Endodermal cell (in vitro differentiated cells): ENCODE results near the gene CHRM2. TPM values are rescaled to one million over a fixed set of nuclear protein-coding genes. Genes with fewer than 3 reads are reported as not detected.

ENCODE experiments used
- DNase-seq: peaks from one replicate; pipeline ENCODE4 v3.0.0-alpha.2; 2017
- H3K27ac ChIP-seq: 2 replicates; pipeline ENCODE4 v1.5.1; 2013; ENCODE audit warnings: mild to moderate bottlenecking, low read depth, low read length, moderate library complexity
- H3K27me3 ChIP-seq: 2 replicates; pipeline ENCODE4 v1.6.1; 2013; ENCODE audit warnings: mild to moderate bottlenecking, low read length, moderate library complexity; ENCODE audit not compliant: insufficient read depth, control insufficient read depth, poor library complexity, severe bottlenecking
- H3K36me3 ChIP-seq: 2 replicates; pipeline ENCODE4 v1.7.0; 2013; ENCODE audit warnings: mild to moderate bottlenecking, low read length, moderate library complexity; ENCODE audit not compliant: control insufficient read depth, insufficient read depth
- H3K4me1 ChIP-seq: one replicate; pipeline ENCODE4 v1.7.0; 2013; ENCODE audit warnings: low read length; ENCODE audit not compliant: control insufficient read depth, insufficient read depth
- H3K4me3 ChIP-seq: 2 replicates; pipeline ENCODE4 v1.5.1; 2013; ENCODE audit warnings: mild to moderate bottlenecking, low read length, moderate library complexity
- H3K9ac ChIP-seq: 2 replicates; pipeline ENCODE4 v1.6.1; 2013; ENCODE audit warnings: mild to moderate bottlenecking, low read length, moderate library complexity; ENCODE audit not compliant: poor library complexity, severe bottlenecking; ENCODE audit errors: extremely low read depth
- H3K9me3 ChIP-seq: 2 replicates; pipeline ENCODE4 v1.6.1; 2013; ENCODE audit warnings: mild to moderate bottlenecking, low read length, moderate library complexity; ENCODE audit not compliant: control insufficient read depth
- H3K27ac Mint-ChIP-seq: 2 replicates; pipeline ENCODE4 v1.8.0; 2020; ENCODE audit warnings: mixed read lengths
- H3K27me3 Mint-ChIP-seq: 2 replicates; pipeline ENCODE4 v1.8.0; 2021; ENCODE audit warnings: mild to moderate bottlenecking, mixed read lengths; ENCODE audit not compliant: insufficient read depth
- H3K36me3 Mint-ChIP-seq: 2 replicates; pipeline ENCODE4 v1.8.0; 2020; ENCODE audit warnings: low read depth, mixed read lengths
- H3K4me1 Mint-ChIP-seq: 2 replicates; pipeline ENCODE4 v1.8.0; 2020; ENCODE audit warnings: mixed read lengths
- H3K4me3 Mint-ChIP-seq: 2 replicates; pipeline ENCODE4 v1.8.0; 2020; ENCODE audit warnings: mild to moderate bottlenecking, moderate library complexity, mixed read lengths
- H3K9me3 Mint-ChIP-seq: 2 replicates; pipeline ENCODE4 v1.8.0; 2020; ENCODE audit warnings: mild to moderate bottlenecking, mixed read lengths
- CTCF ChIP-seq: fragments of 200-600 bp; sonication (generic); conservative IDR thresholded peaks from 2 replicates; pipeline ENCODE4 v1.5.0; 2021; ENCODE audit warnings: antibody characterized with exemption, mild to moderate bottlenecking
- WGBS, 2 experiments: methylation state at CpG; one replicate each; pipeline versions ENCODE4 v1.1.5 to v1.1.7; 2013; ENCODE audit warnings: missing lambda C conversion rate in 2 of 2, mixed read lengths in 1 of 2; ENCODE audit not compliant: insufficient coverage in 1 of 2, insufficient read length in 1 of 2; 5-methylcytosine and 5-hydroxymethylcytosine counted together
- total RNA-seq, 2 donors: library from RNA; stranded (reverse); fragmentation: NEBNext Ultra II Directional in 1 of 2; extraction: Animal tissue kit (Norgen Biotek cat#: 25700) in 1 of 2; gene quantifications; 2 replicates in 1 of 2; 3 replicates in 1 of 2; pipeline ENCODE4 v1.2.1, GENCODE V29; 2021

CHRM2 gene
- total RNA-seq, 2 donors from 2014 or later, result not detected

GRCh38 chr7:137018468-137018867 lies 150.0 kb downstream of the CHRM2 start:
- no peak for DNase-seq
- H3K27me3 ChIP-seq, result no peaks in the 10 kb centered on the region
- no peaks in the 10 kb centered on the region for H3K36me3 ChIP-seq
- peaks cover 2% of the 10 kb centered on the region for H3K9me3 Mint-ChIP-seq
- H3K9me3 ChIP-seq, result peaks cover 9% of the 10 kb centered on the region
- no peak overlapping the region for H3K27ac Mint-ChIP-seq
- no peak overlapping the region for H3K4me3 ChIP-seq
- H3K4me1 ChIP-seq, result no peaks in the 10 kb centered on the region
- WGBS, 2 experiments, result 83% methylated on average over 2 to 3 of the region's 3 CpGs
- no peaks in the 10 kb centered on the region for H3K36me3 Mint-ChIP-seq
- peaks cover 11% of the 10 kb centered on the region for H3K4me1 Mint-ChIP-seq
- TF ChIP-seq CTCF, result no peak
- no peak overlapping the region for H3K4me3 Mint-ChIP-seq
- no peak overlapping the region for H3K9ac ChIP-seq
- H3K27ac ChIP-seq, result peak overlapping the region; percentile 9
- H3K27me3 Mint-ChIP-seq, result no peaks in the 10 kb centered on the region

GRCh38 chr7:137020351-137020750 lies 151.9 kb downstream of the CHRM2 start:
- peaks cover 14% of the 10 kb centered on the region for H3K4me1 Mint-ChIP-seq
- Histone ChIP-seq H3K9me3 (peaks cover 9% of the 10 kb centered on the region), H3K9ac (no peak overlapping the region), H3K27ac (no peak overlapping the region), H3K4me3 (no peak overlapping the region), H3K4me1 (no peaks in the 10 kb centered on the region), H3K36me3 (no peaks in the 10 kb centered on the region), H3K27me3 (no peaks in the 10 kb centered on the region)
- no peaks in the 10 kb centered on the region for H3K27me3 Mint-ChIP-seq
- H3K9me3 Mint-ChIP-seq, result peaks cover 2% of the 10 kb centered on the region
- WGBS, 2 experiments, result 96% methylated on average over 1 of the region's 1 CpG; no CpG with 5 or more reads in 1 of the 2 experiments
- TF ChIP-seq CTCF, result no peak
- no peak overlapping the region for H3K4me3 Mint-ChIP-seq
- no peak for DNase-seq
- no peaks in the 10 kb centered on the region for H3K36me3 Mint-ChIP-seq
- no peak overlapping the region for H3K27ac Mint-ChIP-seq

- no peaks in the 10 kb centered on the region for H3K36me3 ChIP-seq
- TF ChIP-seq CTCF, result no peak
- Mint-ChIP-seq H3K4me3 (no peak overlapping the region), H3K27me3 (no peaks in the 10 kb centered on the region), H3K27ac (no peak overlapping the region), H3K4me1 (peaks cover 3% of the 10 kb centered on the region), H3K9me3 (peaks cover 2% of the 10 kb centered on the region), H3K36me3 (no peaks in the 10 kb centered on the region)
- no peaks in the 10 kb centered on the region for H3K4me1 ChIP-seq
- no peak overlapping the region for H3K27ac ChIP-seq
- H3K27me3 ChIP-seq, result no peaks in the 10 kb centered on the region
- DNase-seq, result no peak
- peaks cover 9% of the 10 kb centered on the region for H3K9me3 ChIP-seq
- 94 to 100% methylated on average over 2 to 4 of the region's 4 CpGs for WGBS, 2 experiments
- no peak overlapping the region for H3K4me3 ChIP-seq
- H3K9ac ChIP-seq, result no peak overlapping the region
Measured at GRCh38 chr7:137025469-137026175, 157.2 kb downstream of the CHRM2 start.
